GM21381 (cell line): Measurements from ENCODE around the gene NEK5.
"Not testable (repeated sequence)": the region's sequence is repeated elsewhere in the genome, so short reads cannot be mapped to it uniquely, and the experiment has no call there.

Experiments used
- ATAC-seq: cut with Tn5 transposase; IDR thresholded peaks from one replicate; pipeline ENCODE4 v1.9.1; 2021; ENCODE audit warnings: mild to moderate bottlenecking, moderate library complexity; ENCODE audit not compliant: unreplicated experiment

Gene NEK5

DNA sequence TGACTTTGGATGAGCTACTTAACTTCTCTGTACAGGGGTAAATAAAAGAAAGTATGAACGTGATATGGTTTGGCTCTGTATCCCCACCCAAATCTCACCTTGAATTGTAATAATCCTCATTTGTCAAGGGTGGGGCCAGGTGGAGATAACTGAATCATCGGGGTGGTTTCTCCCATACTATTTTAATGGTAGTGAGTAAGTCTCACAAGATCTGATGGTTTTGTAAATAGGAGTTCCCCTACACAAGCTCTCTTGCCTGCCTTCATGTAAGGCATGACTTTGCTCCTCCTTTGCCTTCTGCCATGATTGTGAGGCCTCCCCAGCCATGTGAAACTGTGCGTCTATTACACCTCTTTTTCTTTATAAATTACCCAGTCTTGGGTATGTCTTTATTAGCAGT, 43.9 kb downstream of the NEK5 start:
- ATAC-seq = not testable (repeated sequence)

GRCh38 chr13:52082601-52083000, 46.3 kb downstream of the NEK5 start:
- ATAC-seq = no peak

GRCh38 chr13:52079891-52080290, 49.0 kb downstream of the NEK5 start:
- ATAC-seq = not testable (repeated sequence)

- ATAC-seq = no peak
Measured at GRCh38 chr13:52070929-52071523, 57.8 kb downstream of the NEK5 start.

DNA sequence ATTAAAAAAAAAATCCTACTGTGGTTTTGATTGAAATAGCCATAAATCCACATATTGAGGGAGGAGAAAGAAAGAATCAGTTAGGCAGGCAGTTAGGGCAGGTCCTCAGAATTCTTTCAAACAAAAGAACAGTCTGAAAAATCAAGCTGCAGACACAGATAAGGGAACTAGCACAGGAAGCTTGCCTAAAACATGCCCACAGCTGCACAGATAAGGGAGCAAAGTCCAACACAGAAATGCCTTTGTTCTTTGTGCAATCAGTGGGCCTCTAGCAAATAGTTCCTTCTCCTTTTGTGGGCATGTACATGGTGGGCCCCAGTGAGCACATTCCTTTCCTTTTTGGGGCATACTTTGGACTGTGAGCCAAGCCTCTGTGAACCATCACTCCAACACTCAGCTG, 61.6 kb downstream of the NEK5 start:
- no peak for ATAC-seq

DNA sequence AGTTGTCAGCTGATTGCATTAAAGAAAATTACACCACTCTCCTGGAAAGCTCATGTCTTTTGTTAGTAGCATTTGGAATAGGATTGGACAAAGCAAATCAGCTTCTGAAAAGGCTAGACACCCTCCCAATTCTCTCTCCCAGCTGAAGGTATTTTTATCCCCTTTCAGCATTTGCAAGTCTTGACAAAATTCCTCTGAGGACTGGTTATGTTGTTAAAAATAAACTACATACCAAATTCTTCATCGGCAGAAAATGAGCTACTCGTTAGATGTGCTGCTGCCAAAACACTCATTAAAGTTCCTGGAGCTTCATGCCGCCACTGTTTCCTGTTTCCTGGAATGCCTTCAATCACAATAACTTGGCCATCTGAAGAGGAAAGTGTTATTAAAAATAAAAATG, 67.3 kb downstream of the NEK5 start:
- no peak for ATAC-seq

DNA sequence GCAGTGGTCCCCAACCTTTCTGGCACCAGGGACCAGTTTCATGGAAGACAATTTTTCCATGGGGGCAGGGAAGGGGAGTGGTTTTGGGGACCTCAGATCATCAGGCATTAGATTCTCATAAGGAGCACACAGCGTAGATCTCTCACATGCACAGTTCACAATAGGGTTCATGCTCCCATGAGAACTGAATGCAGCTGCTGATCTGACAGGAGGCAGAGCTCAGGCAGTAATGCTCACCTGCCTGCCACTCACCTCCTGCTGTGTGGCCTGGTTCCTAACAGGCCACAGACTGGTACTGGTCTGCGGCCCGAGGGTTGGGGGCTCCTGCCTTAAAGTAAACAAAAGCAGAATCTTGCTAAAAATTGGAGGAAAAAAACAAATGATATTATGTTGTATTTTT, 67.8 kb downstream of the NEK5 start:
- ATAC-seq = not testable (repeated sequence)

- no peak for ATAC-seq
Measured at GRCh38 chr13:52053460-52053859, 75.4 kb downstream of the NEK5 start.

GRCh38 chr13:52051400-52051799, 77.5 kb downstream of the NEK5 start:
- no peak for ATAC-seq

DNA sequence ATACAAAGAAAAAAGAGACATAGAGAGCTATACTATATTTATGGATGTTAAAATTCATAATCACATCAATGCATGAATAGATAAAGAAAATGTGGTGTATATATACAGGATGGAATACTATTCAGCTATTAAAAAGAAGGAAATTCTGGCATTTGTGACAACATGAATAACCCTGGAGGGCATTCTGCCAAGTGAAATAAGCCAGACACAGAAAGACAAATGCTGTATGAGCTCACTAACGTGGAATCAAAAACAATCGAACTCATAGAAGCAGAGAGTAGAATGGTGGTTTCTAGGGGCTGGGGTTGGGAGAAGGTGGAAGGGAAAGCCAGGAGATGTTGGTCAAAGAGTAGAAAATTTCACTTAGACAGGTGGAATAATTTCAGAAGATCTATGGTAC, 80.4 kb downstream of the NEK5 start:
- ATAC-seq = no peak

GRCh38 chr13:52047463-52047862, 81.4 kb downstream of the NEK5 start:
- no peak for ATAC-seq

GRCh38 chr13:52043675-52044074, 85.2 kb downstream of the NEK5 start:
- no peak for ATAC-seq

GRCh38 chr13:52036037-52036436, 92.8 kb downstream of the NEK5 start:
- no peak for ATAC-seq

- no peak for ATAC-seq
Measured at GRCh38 chr13:52034616-52035226, 94.2 kb downstream of the NEK5 start.

DNA sequence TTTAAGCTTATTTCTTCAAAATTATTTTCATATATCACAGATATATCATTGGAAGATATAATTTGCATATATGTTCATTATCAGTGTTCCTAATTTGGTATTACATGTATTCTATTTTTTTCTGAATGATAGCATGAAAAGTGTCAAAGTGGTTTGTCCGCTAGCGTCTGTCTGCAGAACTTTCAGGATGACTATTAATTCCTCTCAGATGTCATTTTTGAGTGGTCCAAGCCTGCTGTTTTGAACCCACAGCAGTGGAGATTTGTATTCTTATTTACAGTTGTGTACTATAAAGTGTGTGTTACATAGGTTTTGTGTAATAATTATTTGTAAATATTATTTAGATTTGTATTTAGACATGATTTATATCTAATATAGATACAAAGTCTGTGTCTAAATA, 95.8 kb downstream of the NEK5 start:
- ATAC-seq = no peak

- not testable (repeated sequence) for ATAC-seq
Measured at GRCh38 chr13:52030401-52030800, 98.5 kb downstream of the NEK5 start.

- ATAC-seq = no peak
Measured at GRCh38 chr13:52029569-52029968, 99.3 kb downstream of the NEK5 start.

DNA sequence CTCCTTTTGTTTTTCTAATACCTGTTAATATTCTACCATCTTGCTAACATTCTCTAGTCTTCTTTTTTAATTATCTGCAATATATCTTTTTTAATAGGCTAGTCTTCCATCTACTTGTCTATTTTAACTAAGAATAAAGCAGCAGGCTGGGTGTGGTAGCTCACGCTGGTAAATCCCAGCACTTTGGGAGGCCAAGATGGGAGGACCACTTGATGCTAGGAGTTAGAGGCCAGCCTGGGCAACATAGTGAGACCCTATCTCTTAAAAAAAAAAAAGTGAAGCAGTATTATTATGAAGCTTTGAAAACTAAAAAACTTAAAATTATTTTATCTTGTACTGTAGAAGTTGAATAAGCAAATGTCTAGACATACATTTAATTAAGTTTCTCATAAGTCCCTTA, 101.0 kb downstream of the NEK5 start:
- no peak for ATAC-seq

DNA sequence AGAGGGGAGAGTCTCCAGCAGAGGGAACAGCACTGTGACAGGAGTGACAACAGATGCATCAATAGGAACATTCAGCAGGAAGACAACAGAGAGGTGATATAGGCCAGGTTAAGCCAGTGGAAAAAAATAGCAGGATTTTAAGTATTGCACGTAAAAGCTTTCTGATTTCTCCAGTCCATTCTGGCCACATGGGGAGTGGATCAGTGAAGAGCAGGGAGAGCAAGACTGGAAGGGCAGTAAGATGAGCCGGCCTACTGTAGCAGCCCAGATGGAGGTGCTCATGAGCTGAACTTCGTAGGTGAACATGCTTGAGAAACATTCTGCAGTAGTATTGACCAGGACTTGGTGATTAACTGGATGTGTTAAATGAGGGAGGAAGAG, 102.6 kb downstream of the NEK5 start:
- no peak for ATAC-seq

GRCh38 chr13:52025475-52026245, 103.2 kb downstream of the NEK5 start:
- ATAC-seq = no peak

DNA sequence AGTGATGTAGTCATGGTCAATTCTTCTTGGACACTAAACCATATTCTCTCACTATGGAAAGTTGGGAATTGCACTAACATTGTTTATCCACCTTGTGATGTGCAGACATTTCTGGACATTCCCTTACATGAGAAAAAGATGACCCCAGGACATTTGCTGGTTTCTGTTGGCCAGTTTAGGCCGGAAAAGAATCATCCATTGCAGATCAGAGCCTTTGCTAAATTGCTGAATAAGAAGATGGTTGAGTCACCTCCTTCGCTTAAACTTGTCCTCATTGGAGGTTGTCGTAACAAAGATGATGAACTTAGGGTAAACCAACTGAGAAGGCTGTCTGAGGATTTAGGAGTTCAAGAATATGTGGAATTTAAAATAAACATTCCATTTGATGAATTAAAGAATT, 104.4 kb downstream of the NEK5 start, which contains the start of gene UTP14C:
UTP14C (plus strand) TSS at position 211 of the 400 bp plus-strand sequence. CDS start 4,114 bp downstream, outside the sequence.
- ATAC-seq = no peak

- no peak for ATAC-seq
Measured at GRCh38 chr13:52022356-52022755, 106.5 kb downstream of the NEK5 start.
